Skeletal muscle satellite cell (primary cell): Measurements from ENCODE around the gene CD4. TPM values are rescaled to one million over a fixed set of nuclear protein-coding genes. Genes with fewer than 3 reads are reported as not detected.
"Not testable (repeated sequence)": the region's sequence is repeated elsewhere in the genome, so short reads cannot be mapped to it uniquely, and the experiment has no call there.

Experiments used
- H3K27me3 ChIP-seq: 2 replicates; pipeline ENCODE4 v1.7.0; 2013; ENCODE audit warnings: low read length; ENCODE audit not compliant: control insufficient read depth, insufficient read depth
- H3K36me3 ChIP-seq: 2 replicates; pipeline ENCODE4 v1.7.0; 2013; ENCODE audit warnings: mild to moderate bottlenecking, control low read depth, low read length; ENCODE audit not compliant: insufficient read depth
- H3K4me1 ChIP-seq: 2 replicates; pipeline ENCODE4 v1.7.0; 2013; ENCODE audit warnings: low read length; ENCODE audit not compliant: control insufficient read depth, insufficient read depth
- H3K4me2 ChIP-seq: 2 replicates; pipeline ENCODE4 v1.7.0; 2013; ENCODE audit warnings: mild to moderate bottlenecking, low read length
- H3K4me3 ChIP-seq: 2 replicates; pipeline ENCODE4 v1.7.0; 2013; ENCODE audit warnings: low read length
- H3K9ac ChIP-seq: 2 replicates; pipeline ENCODE4 v1.7.0; 2013; ENCODE audit warnings: mild to moderate bottlenecking, low read depth, low read length, moderate library complexity
- H3K9me3 ChIP-seq: replicated peaks from 2 replicates; pipeline ENCODE4 v1.7.0; 2013; ENCODE audit warnings: mild to moderate bottlenecking, control low read depth, low read length
- total RNA-seq: library from RNA; depleted of rRNA; stranded (reverse); fragments of >200 nt; gene quantifications from 2 replicates; pipeline ENCODE4 v1.2.3, GENCODE V29; 2012; rRNA removed

The CD4 gene
- not detected in 2 replicates for total RNA-seq

DNA sequence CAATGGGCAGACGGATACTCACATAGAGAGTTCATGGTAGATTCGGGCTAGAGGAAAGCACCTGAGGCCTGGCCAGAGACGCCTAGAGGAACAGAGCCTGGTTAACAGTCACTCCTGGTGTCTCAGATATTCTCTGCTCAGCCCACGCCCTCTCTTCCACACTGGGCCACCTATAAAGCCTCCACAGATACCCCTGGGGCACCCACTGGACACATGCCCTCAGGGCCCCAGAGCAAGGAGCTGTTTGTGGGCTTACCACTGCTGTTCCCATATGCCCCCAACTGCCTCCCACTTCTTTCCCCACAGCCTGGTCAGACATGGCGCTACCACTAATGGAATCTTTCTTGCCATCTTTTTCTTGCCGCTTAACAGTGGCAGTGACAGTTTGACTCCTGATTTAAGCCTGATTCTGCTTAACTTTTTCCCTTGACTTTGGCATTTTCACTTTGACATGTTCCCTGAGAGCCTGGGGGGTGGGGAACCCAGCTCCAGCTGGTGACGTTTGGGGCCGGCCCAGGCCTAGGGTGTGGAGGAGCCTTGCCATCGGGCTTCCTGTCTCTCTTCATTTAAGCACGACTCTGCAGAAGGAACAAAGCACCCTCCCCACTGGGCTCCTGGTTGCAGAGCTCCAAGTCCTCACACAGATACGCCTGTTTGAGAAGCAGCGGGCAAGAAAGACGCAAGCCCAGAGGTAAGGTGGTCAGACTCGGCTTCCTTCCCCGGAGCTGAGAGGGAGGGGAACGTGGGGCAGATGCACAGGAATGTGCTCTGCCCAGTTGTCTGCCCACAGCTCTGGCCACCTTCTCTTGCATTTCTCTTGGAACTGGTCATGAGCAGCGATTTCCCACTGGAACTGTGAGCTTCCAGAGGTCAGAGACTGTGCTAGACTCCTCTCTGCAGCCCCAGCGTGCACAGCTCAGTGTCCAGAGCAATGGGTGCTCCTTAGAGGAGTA, at the start of gene CD4:
Gene CD4, plus strand, starts transcription at position 557 of the 953 bp plus-strand sequence. CDS start 10,611 bp downstream, outside the sequence.
- peaks cover 9% of the 10 kb centered on the region for H3K27me3 ChIP-seq
- no peak within 1 kb of the TSS for H3K4me2 ChIP-seq
- no peak within 1 kb of the TSS for H3K4me3 ChIP-seq
- H3K36me3 ChIP-seq: no peaks in the 10 kb centered on the region
- H3K9ac ChIP-seq: no peak within 1 kb of the TSS
- H3K9me3 ChIP-seq: no peaks in the 10 kb centered on the region
- no peaks in the 10 kb centered on the region for H3K4me1 ChIP-seq

DNA sequence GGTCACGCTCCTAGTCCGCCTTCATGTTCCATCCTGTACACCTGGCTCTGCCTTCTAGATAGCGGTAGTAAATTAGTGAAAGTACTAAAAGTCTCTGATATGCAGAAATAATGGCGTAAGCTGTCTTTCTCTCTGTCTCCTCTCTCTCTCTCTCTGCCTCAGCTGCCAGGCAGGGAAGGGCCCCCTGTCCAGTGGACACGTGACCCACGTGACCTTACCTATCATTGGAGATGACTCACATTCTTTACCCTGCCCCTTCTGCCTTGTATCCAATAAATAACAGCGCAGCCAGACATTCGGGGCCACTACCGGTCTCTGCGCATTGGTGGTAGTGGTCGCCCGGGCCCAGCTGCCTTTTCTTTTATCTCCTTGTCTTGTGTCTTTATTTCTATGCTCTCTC, 47.2 kb upstream of the CD4 start:
- not testable (repeated sequence) for H3K4me2 ChIP-seq, H3K9ac ChIP-seq, H3K9me3 ChIP-seq, H3K4me1 ChIP-seq, H3K27me3 ChIP-seq, H3K4me3 ChIP-seq
- H3K36me3 ChIP-seq: peaks cover 16% of the 10 kb centered on the region

DNA sequence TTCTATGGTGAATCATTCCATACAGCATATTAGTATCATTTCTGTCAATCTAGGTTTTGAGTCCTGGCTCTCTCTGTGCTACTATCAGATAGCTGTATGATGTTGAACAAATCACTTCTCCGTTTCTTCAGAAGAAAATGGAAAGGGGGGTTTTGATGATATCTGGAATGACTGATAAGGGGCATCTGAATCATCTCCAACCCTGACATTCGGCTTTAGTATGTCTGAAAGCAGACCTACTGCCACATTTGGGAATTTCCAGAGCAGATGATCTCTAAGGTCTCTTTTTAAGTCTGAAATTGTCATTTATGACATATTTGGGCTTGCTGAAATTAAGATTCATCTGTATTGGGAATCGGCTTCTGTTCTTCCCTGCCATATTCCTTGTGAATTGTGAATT, 46.5 kb upstream of the CD4 start:
- H3K9me3 ChIP-seq: no peaks in the 10 kb centered on the region

DNA sequence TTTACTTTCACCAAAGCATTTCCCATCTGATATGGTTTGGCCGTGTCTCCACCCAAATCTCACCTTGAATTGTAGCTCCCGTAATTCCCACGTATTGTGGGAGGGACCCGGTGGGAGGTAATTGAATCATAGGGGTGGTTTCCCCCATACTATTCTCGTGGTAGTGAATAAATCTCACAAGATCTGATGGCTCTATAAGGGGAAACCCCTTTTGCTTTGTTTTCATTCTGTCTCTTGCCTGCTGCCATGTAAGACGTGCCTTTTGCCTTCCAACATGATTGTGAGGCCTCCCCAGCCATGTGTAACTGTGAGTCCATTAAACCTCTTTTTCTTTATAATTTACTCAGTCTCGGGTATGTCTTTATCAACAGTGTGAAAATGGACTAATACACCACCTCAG, 46.0 kb upstream of the CD4 start:
- H3K4me3 ChIP-seq, H3K9me3 ChIP-seq, H3K27me3 ChIP-seq, H3K4me1 ChIP-seq, H3K9ac ChIP-seq, H3K4me2 ChIP-seq: not testable (repeated sequence)
- H3K36me3 ChIP-seq: peaks cover 28% of the 10 kb centered on the region

More for the DNA sequence above, 46.5 kb upstream of the CD4 start:
- peaks cover 24% of the 10 kb centered on the region for H3K36me3 ChIP-seq
- H3K4me3 ChIP-seq: no peak overlapping the region
- no peaks in the 10 kb centered on the region for H3K4me1 ChIP-seq
- H3K27me3 ChIP-seq: no peaks in the 10 kb centered on the region
- no peak overlapping the region for H3K4me2 ChIP-seq
- no peak overlapping the region for H3K9ac ChIP-seq

DNA sequence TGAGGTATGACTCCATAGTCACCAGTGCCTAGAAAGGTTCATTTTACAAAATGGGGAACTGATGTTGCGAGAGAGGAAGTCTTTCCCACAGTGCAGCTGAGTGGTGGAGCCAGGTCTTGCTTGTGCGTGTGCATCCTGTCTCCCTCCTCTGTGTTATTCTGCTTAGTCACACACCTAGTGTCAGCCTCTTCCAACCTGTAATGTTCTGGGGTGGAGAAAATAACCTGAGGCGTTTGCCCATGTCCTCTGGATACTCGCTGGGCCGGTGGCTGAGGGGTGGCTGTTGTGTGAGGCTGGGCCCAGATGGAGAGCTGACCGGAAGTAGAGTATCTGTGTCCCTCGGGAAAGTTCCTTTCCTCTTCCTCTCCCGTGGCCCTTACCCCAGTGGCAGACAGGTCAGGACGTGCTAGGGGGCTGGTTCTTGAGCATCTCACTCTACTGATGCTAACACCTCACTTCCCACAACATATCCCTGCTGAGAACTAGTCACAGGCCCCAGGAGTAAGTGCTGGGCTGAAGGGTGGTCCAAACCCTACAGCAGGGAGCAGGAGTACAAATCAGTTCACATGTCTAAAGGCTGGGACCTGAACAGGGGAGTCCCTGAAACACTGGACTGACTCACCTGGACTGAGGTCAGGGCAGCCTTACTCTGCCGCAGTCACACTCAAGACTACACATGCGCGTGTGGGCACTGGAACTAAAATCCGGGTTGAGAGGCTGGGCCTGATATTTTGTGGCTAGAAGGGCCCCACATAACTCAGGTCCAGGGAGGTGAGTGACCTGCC, 43.4 kb upstream of the CD4 start:
- Histone ChIP-seq H3K4me3 (no peak overlapping the region), H3K36me3 (peaks cover 52% of the 10 kb centered on the region), H3K4me1 (peaks cover 4% of the 10 kb centered on the region), H3K4me2 (no peak overlapping the region), H3K9ac (no peak overlapping the region), H3K9me3 (no peaks in the 10 kb centered on the region), H3K27me3 (no peaks in the 10 kb centered on the region)

DNA sequence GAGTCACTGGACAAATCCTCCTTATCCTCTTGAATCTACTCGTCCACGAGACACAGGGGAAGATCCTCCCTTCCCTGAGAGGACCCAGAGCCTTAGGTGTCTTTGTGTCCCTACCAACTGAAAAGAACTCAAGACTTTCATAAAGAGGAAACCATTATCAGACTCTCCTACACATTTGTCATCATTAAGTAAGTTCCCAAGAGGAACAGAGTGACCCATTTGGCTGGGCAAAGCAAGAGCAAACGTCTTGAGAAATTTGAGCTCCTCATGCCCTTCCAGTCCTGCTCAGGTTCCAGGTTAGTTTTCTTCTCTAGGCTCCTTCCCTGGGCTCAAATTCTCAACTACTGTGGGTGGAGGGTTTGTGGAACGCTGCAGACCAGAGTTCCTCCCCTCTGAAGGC, 42.1 kb upstream of the CD4 start:
- Histone ChIP-seq H3K4me2 (no peak overlapping the region), H3K27me3 (no peaks in the 10 kb centered on the region), H3K4me1 (peaks cover 12% of the 10 kb centered on the region), H3K4me3 (no peak overlapping the region), H3K9ac (no peak overlapping the region), H3K9me3 (no peaks in the 10 kb centered on the region), H3K36me3 (peaks cover 64% of the 10 kb centered on the region)

DNA sequence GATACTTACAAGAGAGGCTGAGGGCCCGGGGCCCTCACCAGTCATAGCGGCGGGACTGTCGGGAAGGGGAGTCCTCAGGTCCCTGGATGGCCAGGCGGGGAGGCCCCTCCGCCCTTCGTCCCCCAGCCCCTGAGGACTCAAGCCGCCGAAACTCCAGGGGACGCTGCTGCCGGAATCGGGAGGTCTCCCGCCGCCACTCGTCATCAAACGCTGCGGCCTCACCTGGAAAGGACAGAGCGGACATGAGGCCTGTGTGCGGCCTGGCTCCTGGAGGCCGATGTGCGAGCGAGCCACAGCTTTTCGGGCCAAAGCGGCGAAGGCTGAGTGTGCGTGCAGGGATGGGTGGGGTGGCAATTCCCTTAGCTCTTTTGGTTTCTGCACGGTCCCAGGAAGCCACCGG, 40.6 kb upstream of the CD4 start:
- Histone ChIP-seq H3K36me3 (peaks cover 64% of the 10 kb centered on the region), H3K9me3 (no peaks in the 10 kb centered on the region), H3K4me1 (peaks cover 13% of the 10 kb centered on the region), H3K4me2 (no peak overlapping the region), H3K4me3 (no peak overlapping the region), H3K9ac (no peak overlapping the region), H3K27me3 (no peaks in the 10 kb centered on the region)

DNA sequence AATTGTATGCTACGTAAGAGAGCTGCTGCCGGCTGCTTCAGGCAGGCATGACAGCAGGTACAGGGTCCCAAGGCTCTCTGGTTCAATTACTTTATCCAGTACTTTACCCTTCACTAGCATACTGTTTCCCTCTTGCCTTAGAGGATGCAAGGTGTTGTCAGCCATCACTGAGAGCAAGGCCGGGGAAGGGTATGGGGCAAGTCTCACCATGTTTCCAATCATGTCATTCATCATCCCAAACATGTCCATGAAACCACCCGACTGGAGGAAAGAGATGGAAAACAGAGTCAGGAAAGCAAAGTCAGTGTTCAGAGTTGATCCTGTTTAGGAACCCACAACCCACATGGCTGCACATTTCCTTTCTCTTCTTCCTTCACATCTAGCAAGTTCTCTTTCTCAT, 38.8 kb upstream of the CD4 start:
- peak overlapping the region; percentile 14 for H3K9ac ChIP-seq
- H3K36me3 ChIP-seq: peaks cover 61% of the 10 kb centered on the region
- H3K4me3 ChIP-seq: no peak overlapping the region

DNA sequence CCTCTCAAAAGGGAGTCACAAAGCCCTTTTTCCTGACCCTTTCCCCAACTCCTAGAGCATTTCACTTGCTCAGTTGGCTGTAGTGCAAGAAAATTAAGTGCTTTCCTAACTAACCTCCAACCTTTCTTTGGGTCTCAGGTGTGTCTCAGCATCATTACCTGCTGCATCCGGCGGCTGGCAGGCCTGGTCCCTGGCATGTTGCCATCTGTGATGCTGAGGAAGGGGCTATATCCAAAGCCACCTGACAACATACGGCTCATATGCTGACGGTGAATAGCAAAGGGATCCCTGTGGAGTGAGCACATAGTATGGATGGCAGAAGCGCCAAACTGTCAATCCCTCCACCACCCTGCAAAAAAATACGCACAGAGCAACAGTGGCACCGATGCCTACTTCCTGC, 37.6 kb upstream of the CD4 start:
- Histone ChIP-seq H3K4me3 (peak overlapping the region; percentile 96), H3K4me1 (peaks cover 15% of the 10 kb centered on the region), H3K9me3 (no peaks in the 10 kb centered on the region), H3K27me3 (no peaks in the 10 kb centered on the region), H3K4me2 (peak overlapping the region; percentile 96), H3K36me3 (peaks cover 51% of the 10 kb centered on the region), H3K9ac (peak overlapping the region; percentile 95)

More for the DNA sequence above, 38.8 kb upstream of the CD4 start:
- no peaks in the 10 kb centered on the region for H3K9me3 ChIP-seq
- no peaks in the 10 kb centered on the region for H3K27me3 ChIP-seq
- no peak overlapping the region for H3K4me2 ChIP-seq
- peaks cover 15% of the 10 kb centered on the region for H3K4me1 ChIP-seq

DNA sequence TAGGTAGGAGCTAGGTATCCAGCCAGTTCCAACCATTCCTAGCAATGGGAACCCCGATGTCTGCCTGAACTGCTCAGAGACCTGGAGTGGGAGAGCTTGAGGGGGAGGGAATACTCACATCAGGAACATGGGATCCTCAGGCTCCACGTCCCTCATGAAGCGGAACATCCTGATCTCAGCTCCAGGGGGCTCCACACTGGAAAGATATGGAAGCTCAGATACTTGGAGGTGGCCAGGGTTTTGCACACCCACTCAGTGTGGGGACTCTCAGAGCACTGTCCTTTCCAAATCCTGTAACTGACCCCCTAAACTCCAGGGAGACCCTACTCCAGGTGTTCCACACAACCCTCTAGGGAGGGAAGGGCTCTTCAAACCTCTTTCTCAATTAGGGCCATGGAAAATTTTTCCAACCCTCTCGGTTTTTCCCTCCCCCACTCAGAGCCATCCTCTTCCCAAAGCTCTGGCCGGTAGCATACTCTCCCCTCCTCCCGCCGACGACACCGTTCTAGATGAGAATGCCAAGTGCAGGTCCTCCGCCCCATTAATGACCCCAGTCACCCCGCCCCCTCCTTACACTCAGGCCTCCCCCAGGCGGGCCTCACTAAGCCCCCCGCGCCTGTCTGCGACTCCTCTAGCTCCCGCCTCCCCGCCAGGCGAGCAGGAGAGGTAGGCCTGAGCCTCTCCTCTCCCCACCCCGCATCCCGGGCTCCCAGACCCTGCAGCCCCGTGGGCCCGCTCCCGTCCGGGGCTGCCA, 37.0 kb upstream of the CD4 start:
- Histone ChIP-seq H3K9ac (peak overlapping the region; percentile 95), H3K27me3 (no peaks in the 10 kb centered on the region), H3K4me2 (peak overlapping the region; percentile 96), H3K4me3 (peak overlapping the region; percentile 96), H3K9me3 (no peaks in the 10 kb centered on the region), H3K4me1 (peaks cover 15% of the 10 kb centered on the region), H3K36me3 (peaks cover 45% of the 10 kb centered on the region)
